ENCODE measurements around the gene CD7. TPM values are rescaled to one million over a fixed set of nuclear protein-coding genes. Genes with fewer than 3 reads are reported as not detected.

The CD7 gene
- total and polyA plus RNA-seq, 9 of the 15 experiments (the other 6 are each of a cell fraction or from before 2014, with no cell fraction given), result 0.21 to 0.35 TPM; not detected in 7

- 0 out of 2 replicates have a peak, but pooled peaks have one; percentile 70 for TF ChIP-seq HLTF (IDR thresholded peaks at IDR 0.05)
- TF ChIP-seq NCOA1 (IDR thresholded peaks at IDR 0.05; ENCODE audit: low read depth), result peak; percentile 86
- TF ChIP-seq BHLHE40 (IDR thresholded peaks at IDR 0.05; ENCODE audit: low read length), result peak; percentile 89
- no peak for TF ChIP-seq ZNF280B (CRISPR knock-in tag; IDR thresholded peaks at IDR 0.05)
- TF ChIP-seq SLC30A9 (CRISPR knock-in tag; IDR thresholded peaks at IDR 0.05), result no peak
- TF ChIP-seq ZNF212 (CRISPR knock-in tag; IDR thresholded peaks at IDR 0.05), result 0 out of 2 replicates have a peak, but pooled peaks have one; percentile 8
- no peak for TF ChIP-seq CLOCK (CRISPR knock-in tag; IDR thresholded peaks at IDR 0.05; ENCODE audit: borderline replicate concordance)
- TF ChIP-seq, protein P1, sequence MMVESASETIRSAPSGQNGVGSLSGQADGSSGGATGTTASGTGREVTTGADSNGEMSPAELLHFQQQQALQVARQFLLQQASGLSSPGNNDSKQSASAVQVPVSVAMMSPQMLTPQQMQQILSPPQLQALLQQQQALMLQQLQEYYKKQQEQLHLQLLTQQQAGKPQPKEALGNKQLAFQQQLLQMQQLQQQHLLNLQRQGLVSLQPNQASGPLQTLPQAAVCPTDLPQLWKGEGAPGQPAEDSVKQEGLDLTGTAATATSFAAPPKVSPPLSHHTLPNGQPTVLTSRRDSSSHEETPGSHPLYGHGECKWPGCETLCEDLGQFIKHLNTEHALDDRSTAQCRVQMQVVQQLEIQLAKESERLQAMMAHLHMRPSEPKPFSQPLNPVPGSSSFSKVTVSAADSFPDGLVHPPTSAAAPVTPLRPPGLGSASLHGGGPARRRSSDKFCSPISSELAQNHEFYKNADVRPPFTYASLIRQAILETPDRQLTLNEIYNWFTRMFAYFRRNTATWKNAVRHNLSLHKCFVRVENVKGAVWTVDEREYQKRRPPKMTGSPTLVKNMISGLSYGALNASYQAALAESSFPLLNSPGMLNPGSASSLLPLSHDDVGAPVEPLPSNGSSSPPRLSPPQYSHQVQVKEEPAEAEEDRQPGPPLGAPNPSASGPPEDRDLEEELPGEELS (CRISPR knock-in tag; IDR thresholded peaks at IDR 0.05; ENCODE audit: borderline replicate concordance), result no peak
- TF ChIP-seq, protein P2, sequence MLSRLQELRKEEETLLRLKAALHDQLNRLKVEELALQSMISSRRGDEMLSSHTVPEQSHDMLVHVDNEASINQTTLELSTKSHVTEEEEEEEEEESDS (CRISPR knock-in tag; IDR thresholded peaks at IDR 0.05), result no peak
- TF ChIP-seq ZNF408 (CRISPR knock-in tag; IDR thresholded peaks at IDR 0.05; ENCODE audit: low read depth), result no peak
- TF ChIP-seq, protein P3, sequence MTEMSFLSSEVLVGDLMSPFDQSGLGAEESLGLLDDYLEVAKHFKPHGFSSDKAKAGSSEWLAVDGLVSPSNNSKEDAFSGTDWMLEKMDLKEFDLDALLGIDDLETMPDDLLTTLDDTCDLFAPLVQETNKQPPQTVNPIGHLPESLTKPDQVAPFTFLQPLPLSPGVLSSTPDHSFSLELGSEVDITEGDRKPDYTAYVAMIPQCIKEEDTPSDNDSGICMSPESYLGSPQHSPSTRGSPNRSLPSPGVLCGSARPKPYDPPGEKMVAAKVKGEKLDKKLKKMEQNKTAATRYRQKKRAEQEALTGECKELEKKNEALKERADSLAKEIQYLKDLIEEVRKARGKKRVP (CRISPR knock-in tag; IDR thresholded peaks at IDR 0.05), result no peak; the same call in 1 of the 2 replicates
- peak; percentile 79 to 90 for TF ChIP-seq KDM1A (IDR thresholded peaks at IDR 0.05)
- TF ChIP-seq SMAD1 (IDR thresholded peaks at IDR 0.05; ENCODE audit: low read depth, low read length, partially characterized antibody), result peak; percentile 50
- no peak for TF ChIP-seq XRCC5 (IDR thresholded peaks at IDR 0.05; ENCODE audit: low read depth, low read length)
- no peak for TF ChIP-seq ZNF785 (CRISPR knock-in tag; IDR thresholded peaks at IDR 0.05)
- TF ChIP-seq SP1 (CRISPR knock-in tag; IDR thresholded peaks at IDR 0.05), result peak; percentile 47; the same call in 1 of the 2 replicates
- TF ChIP-seq FOXK2 (conservative IDR thresholded peaks at IDR 0.05 in 1 of 2, IDR thresholded peaks at IDR 0.05 in 1 of 2; ENCODE audit: low read depth in 2 of 2), result peak; percentile 56 to 67
- TF ChIP-seq ZNF224 (CRISPR knock-in tag; IDR thresholded peaks at IDR 0.05), result no peak
- no peak for TF ChIP-seq TAF9B (IDR thresholded peaks at IDR 0.05; ENCODE audit: partially characterized antibody)
- peak; percentile 69; the same call in 1 of the 2 replicates for TF ChIP-seq DIDO1 (tag; IDR thresholded peaks at IDR 0.05; ENCODE audit: low read depth)
- TF ChIP-seq NCOR1 (IDR thresholded peaks at IDR 0.05), result peak; percentile 98
Observed at GRCh38 chr17:82345151-82345976, 28.0 kb upstream of the CD7 start (continued).

Data from K562 (cell line).